NOMO-1 treated with dmso at 0.1 percent for 144 hours (cell line): Measurements from ENCODE around the gene NHLRC1.
"Not testable (repeated sequence)": the region's sequence is repeated elsewhere in the genome, so short reads cannot be mapped to it uniquely, and the experiment has no call there.

Source experiments
- DNase-seq: peaks from one replicate; lab custom pipeline; 2025; ENCODE audit not compliant: unreplicated experiment; lab: John Stamatoyannopoulos, UW

The NHLRC1 gene

GRCh38 chr6:18122128-18123093 is at the start of gene NHLRC1:
Gene NHLRC1 (minus strand): TSS chr6:18122677. CDS start chr6:18122606, 71 bp downstream.
- DNase-seq: peak; percentile 59

DNA sequence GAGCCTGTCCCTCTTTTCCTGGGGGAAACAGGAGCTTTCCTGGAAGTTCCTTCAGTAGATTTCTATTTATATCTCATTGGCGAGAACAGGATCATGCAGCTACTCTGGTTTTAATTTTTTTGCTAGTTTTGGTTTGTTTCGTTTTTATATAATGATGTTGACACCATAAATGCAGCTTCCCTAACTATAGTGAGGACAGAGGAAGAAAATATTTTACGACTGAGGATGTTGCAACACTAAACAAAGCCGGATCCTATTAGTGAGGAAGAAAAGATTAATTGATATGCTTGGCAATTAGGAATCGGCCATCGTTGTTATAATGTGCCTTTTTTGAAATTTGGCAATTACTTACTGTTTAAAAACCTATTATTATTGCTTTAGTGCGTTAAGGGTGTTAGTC is 49.4 kb upstream of the NHLRC1 start:
- no peak for DNase-seq

GRCh38 chr6:18168264-18168663 is 45.8 kb upstream of the NHLRC1 start:
- DNase-seq: no peak

DNA sequence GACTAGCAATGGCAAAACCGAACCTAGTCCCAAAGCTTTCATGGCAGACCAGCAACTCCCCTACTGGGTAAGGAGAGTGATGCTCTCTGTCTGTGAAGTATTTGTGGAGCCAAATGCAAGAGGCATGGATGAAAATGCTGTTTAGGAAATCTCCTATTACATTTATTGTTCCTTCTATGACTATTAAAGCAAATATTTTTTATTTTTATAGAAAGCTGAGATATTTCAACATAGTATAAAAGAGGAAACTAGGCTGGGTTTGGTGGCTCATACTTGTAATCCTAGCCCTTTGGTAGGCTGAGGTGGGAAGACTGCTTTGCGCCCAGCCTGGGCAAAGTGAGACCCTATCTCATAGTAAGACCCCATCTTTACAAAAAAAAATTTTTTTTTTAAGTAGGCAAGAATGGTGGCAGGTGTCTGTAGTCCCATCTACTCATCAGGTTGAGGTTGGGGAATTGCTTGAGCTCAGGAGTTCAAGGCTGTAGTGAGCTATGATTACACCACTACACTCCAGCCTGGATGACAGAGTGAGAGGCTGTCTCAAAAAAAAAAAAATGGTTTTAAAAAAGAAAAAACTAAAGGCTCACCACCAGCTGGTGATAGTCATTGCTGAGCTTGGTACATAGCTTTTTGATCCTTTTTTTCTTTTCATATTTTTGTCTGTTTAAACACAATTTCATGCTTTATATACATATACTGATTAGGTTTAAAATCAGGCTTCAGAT is 44.0 kb upstream of the NHLRC1 start:
- peak; percentile 16 for DNase-seq

DNA sequence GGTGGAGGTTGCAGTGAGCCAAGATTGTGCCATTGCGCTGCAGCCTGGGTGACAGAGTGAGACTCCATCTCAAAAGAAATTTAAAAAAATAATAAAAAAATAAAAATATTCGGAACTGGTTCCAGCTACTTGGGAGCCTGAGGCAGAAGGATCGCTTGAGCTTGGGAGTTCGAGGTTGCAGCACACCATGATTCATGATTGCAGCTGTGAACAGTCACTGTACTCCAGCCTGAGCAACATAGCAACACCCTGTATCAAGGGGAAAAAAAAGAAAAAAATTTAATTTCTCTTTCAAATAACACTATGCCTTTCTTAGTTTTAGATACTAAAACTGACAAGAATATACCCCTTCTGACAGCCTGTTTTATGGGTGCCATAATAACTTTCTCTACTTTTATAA is 43.3 kb upstream of the NHLRC1 start:
- no peak for DNase-seq

GRCh38 chr6:18162401-18162800 is 39.9 kb upstream of the NHLRC1 start:
- no peak for DNase-seq

DNA sequence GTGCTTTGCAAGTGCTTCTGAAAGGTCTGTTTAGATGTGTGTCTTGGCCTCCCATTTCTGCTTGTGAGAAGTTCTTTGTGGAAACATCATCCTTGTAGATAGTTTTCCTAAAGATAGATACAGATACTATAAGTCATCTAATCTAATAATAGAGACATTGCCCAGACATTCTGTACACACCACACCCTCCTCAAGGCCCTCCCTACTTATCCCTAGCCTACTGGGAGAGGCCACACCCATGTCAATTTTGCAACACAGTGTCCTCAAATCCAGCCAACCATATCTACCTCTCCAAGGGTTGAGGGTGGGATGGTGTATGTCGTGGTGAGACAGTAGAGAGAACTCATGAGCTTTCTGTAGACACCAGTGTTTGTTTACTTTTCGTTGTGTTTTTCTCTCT is 39.0 kb upstream of the NHLRC1 start:
- no peak for DNase-seq

DNA sequence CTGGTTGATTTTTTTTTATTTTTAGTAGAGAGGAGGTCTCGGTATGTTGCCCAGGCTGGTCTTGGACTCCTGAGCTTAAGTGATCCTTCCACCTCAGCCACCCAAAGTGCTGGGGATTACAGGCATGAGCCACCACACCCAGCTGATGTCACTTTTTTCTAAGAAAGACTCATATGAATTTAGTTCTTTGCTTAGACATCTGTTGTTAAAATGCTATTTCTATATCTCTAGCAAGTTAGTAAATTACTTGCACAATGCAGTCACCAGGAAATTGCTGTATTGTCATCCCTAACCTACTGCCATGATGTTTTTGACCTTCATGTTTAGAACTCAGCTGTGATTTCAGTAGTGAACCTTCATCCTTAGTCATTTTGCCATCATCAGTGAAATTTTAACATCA is 38.4 kb upstream of the NHLRC1 start:
- no peak for DNase-seq

- DNase-seq: peak; percentile 26
Measured at GRCh38 chr6:18155864-18156421, 33.5 kb upstream of the NHLRC1 start.

DNA sequence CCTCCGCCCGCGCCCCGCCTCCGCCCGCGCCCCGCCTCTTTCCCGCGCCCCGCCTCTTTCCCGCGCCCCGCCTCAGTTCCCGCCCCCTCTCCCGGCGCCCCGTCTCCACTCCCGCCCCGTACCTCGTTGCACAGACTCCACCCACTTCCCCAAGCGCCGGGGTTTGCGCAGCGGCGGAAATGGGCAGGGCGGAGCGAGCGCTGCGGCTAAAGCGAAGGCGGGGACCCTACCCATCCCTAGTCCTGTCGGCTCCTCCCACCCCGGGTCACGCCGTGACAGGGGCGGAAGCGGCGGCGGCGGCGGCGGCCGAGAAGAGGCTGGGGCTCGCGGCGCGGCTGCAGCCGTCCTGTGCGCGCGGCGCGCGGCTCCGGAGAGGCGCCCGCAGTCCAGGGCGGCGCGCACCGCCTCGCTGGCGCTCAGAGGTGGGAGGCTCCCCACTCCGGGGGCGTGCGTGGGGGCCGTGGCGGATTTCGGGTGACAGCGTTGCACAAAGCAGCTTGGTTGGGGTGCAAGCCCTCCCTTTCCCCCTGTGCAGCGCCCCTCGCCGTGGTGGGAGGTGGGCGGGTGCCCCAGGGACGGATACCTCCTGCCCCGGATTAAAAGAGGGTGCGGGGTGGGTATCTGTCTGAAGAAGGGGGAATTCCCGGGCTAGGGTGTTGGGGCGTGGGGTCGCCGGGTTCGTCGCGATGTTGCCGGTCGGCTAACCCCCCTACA is 32.8 kb upstream of the NHLRC1 start, which contains the start of gene KDM1B:
Gene KDM1B (plus strand): TSS at position 273 of the 714 bp plus-strand sequence. CDS start 4,474 bp downstream, outside the sequence.
- DNase-seq: peak; percentile 98

DNA sequence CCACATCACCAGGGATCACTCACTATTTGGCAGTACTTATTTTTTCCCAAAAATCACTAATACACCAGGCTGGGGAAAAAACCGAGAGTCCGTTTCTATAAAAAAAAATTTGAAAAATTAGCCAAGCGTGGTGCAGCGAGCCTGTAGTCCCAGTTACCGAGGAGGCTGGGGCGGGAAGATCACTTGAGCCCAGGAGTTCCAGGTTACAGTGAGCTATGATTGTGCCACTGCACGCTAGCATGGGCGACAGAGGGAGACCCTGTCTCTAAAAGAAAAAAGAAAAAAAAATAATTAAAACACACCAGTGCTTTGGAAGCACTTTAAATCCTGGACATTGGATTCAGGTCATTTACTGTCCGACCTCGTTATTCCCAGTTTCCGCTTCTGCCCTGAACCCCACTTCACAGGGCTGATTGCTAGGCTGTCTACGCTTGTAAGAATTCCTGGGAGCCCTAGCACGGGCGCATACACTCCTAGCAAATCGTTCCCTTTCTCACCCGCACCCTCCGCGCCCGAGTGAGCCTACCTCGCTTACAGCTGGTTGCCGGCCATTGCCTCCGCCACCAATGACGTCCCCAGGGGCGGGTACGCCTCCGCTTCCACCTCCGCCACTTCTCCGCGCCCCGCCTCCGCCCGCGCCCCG is 32.2 kb upstream of the NHLRC1 start, which contains the start of gene TPMT:
Gene TPMT (minus strand): TSS at position 571 of the 643 bp plus-strand sequence. CDS start 5,950 bp downstream, outside the sequence.
- peak; percentile 92 for DNase-seq

DNA sequence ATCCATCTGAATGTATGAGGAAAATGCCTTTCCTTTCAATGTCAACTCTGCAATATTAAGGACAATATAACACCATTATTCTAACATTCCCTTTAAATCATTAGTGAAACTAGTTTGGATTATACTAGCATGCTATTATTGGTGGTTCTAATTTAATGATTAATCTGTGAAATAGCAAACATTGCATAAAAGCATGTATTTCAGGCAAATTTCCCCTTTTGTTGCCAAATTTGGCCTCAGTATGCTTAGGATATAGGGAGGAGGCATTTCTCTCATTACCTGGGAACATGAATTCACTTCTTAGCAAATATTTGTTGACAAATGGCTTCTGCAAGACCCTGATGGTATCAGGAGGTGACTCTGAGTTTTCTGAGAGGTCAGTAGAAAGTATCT is 30.8 kb upstream of the NHLRC1 start:
- DNase-seq: no peak

- no peak for DNase-seq
Measured at GRCh38 chr6:18151801-18152200, 29.3 kb upstream of the NHLRC1 start.

- DNase-seq: not testable (repeated sequence)
Measured at GRCh38 chr6:18151391-18151790, 28.9 kb upstream of the NHLRC1 start.

DNA sequence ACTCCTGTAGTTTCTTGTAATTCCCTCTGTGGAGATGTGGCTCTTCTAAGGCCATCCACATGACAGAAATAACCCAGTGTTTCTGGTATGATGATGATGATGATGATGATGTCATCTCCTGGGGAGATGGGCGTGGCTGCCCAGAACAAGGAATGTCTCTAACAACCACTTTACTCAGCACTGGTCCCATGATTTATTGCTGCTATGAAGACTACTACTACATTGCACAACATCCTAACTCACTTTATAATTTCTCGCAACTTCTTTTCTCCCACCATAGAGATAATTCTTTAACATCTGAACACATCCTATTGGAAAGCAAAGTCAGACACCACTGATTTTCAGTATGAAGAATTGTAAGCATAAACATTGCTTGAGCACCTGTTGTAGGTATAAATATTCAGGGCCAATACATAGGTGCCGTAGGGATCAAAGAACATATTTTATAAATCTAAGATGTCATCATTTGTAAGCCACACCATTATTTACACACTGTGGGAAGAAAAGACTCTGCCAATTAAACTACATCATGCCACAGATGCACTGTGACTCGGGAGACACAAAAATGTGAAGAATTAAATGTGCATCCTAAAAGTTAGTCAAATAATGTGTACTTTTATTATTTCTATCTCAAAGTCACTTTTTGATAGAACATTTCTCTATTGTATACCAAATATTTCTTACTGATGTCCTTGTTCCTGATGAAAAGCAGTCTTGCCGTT is 26.0 kb upstream of the NHLRC1 start:
- DNase-seq: peak; percentile 35

GRCh38 chr6:18147616-18148015 is 25.1 kb upstream of the NHLRC1 start:
- DNase-seq: no peak

DNA sequence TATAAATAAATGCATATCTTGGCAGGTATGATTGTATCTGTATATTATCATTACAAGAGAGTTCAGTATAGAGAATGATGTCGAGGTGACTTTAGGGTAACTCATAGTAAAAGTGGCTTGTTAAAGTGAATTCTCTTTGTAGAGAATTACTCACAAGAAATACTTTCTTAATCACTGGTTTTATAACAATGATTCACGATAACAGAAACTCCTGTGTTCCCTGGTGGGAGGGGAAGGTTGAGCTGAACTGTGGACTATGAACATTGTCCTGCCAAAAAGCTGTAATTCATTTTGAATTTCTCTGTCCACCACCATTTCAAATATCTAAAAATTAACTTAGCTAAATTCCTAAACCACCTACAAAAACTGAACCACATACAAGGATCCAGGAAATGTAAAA is 24.7 kb upstream of the NHLRC1 start:
- no peak for DNase-seq

DNA sequence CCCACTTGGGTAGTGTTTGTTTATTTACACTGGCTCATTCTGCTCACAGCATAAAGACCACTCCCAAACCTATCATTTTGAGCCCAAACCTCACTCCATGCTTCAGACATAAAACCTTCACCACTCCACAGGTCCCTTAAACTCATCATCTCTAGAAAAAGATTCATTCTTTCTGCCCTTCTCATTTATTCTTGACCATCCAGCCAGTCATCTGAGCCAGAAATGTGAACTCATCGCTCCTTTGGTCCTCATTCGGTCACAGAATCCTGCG is 20.0 kb upstream of the NHLRC1 start:
- DNase-seq: no peak

GRCh38 chr6:18141805-18142590 is 19.5 kb upstream of the NHLRC1 start:
- no peak for DNase-seq
